ENCODE results near the gene RNF11.
"Not testable (repeated sequence)": the region's sequence is repeated elsewhere in the genome, so short reads cannot be mapped to it uniquely, and the experiment has no call there.

RNF11 gene

GRCh38 chr1:51230501-51231078, 5.5 kb upstream of the RNF11 start:
- H3K27ac ChIP-seq (ENCODE audit: low read length), result no peak overlapping the region
- H3K9me3 ChIP-seq (ENCODE audit: control insufficient read depth in 1 of 2, low read length in 2 of 2), result no peaks in the 10 kb centered on the region
- H3K4me3 ChIP-seq (ENCODE audit: low read depth in 1 of 2, low read length in 2 of 2), result no peak overlapping the region
- H3K27me3 ChIP-seq (ENCODE audit: low read depth, low read length), result no peaks in the 10 kb centered on the region
- no peaks in the 10 kb centered on the region for H3K36me3 ChIP-seq (ENCODE audit: control insufficient read depth in 1 of 2, insufficient read depth in 2 of 2, low read length in 2 of 2)
- peaks cover 5 to 8% of the 10 kb centered on the region in 2 donors for H3K4me1 ChIP-seq (ENCODE audit: control insufficient read depth in 1 of 2, insufficient read depth in 2 of 2, low read length in 2 of 2)

- no peaks in the 10 kb centered on the region for H3K36me3 ChIP-seq (ENCODE audit: control insufficient read depth in 1 of 2, insufficient read depth in 2 of 2, low read length in 2 of 2)
- H3K27me3 ChIP-seq (ENCODE audit: low read depth, low read length), result no peaks in the 10 kb centered on the region
Measured at GRCh38 chr1:51231120-51231519, 5.0 kb upstream of the RNF11 start.

GRCh38 chr1:51231896-51232295, 4.2 kb upstream of the RNF11 start:
- Histone ChIP-seq H3K4me3 (ENCODE audit: low read depth in 1 of 2, low read length in 2 of 2) (no peak overlapping the region), H3K36me3 (ENCODE audit: control insufficient read depth in 1 of 2, insufficient read depth in 2 of 2, low read length in 2 of 2) (peaks cover 0 to 6% of the 10 kb centered on the region in 2 donors), H3K4me1 (ENCODE audit: control insufficient read depth in 1 of 2, insufficient read depth in 2 of 2, low read length in 2 of 2) (peaks cover 7 to 10% of the 10 kb centered on the region in 2 donors), H3K27ac (ENCODE audit: low read length) (no peak overlapping the region), H3K9me3 (ENCODE audit: control insufficient read depth in 1 of 2, low read length in 2 of 2) (no peaks in the 10 kb centered on the region), H3K27me3 (ENCODE audit: low read depth, low read length) (no peaks in the 10 kb centered on the region)

More at GRCh38 chr1:51231120-51231519, 5.0 kb upstream of the RNF11 start:
- Histone ChIP-seq H3K9me3 (ENCODE audit: control insufficient read depth in 1 of 2, low read length in 2 of 2) (no peaks in the 10 kb centered on the region), H3K4me1 (ENCODE audit: control insufficient read depth in 1 of 2, insufficient read depth in 2 of 2, low read length in 2 of 2) (peaks cover 7 to 10% of the 10 kb centered on the region in 2 donors), H3K4me3 (ENCODE audit: low read depth in 1 of 2, low read length in 2 of 2) (no peak overlapping the region), H3K27ac (ENCODE audit: low read length) (no peak overlapping the region)

GRCh38 chr1:51234236-51234635, 1.8 kb upstream of the RNF11 start:
- H3K4me3 ChIP-seq (ENCODE audit: low read depth in 1 of 2, low read length in 2 of 2); H3K27me3 ChIP-seq (ENCODE audit: low read depth, low read length); H3K36me3 ChIP-seq (ENCODE audit: control insufficient read depth in 1 of 2, insufficient read depth in 2 of 2, low read length in 2 of 2); H3K27ac ChIP-seq (ENCODE audit: low read length); H3K9me3 ChIP-seq (ENCODE audit: control insufficient read depth in 1 of 2, low read length in 2 of 2): not testable (repeated sequence)
- peaks cover 14% of the 10 kb centered on the region in 2 donors for H3K4me1 ChIP-seq (ENCODE audit: control insufficient read depth in 1 of 2, insufficient read depth in 2 of 2, low read length in 2 of 2)

- no peaks in the 10 kb centered on the region for H3K27me3 ChIP-seq (ENCODE audit: low read depth, low read length)
- H3K36me3 ChIP-seq (ENCODE audit: control insufficient read depth in 1 of 2, insufficient read depth in 2 of 2, low read length in 2 of 2), result peaks cover 0 to 6% of the 10 kb centered on the region in 2 donors
- peak overlapping the region; percentile 99 for H3K27ac ChIP-seq (ENCODE audit: low read length)
- peak overlapping the region in 1 of 2 donors; percentile 98 for H3K4me3 ChIP-seq (ENCODE audit: low read depth in 1 of 2, low read length in 2 of 2)
- H3K9me3 ChIP-seq (ENCODE audit: control insufficient read depth in 1 of 2, low read length in 2 of 2), result no peaks in the 10 kb centered on the region
- H3K4me1 ChIP-seq (ENCODE audit: control insufficient read depth in 1 of 2, insufficient read depth in 2 of 2, low read length in 2 of 2), result peaks cover 17 to 18% of the 10 kb centered on the region in 2 donors
Measured at GRCh38 chr1:51234721-51235425, 1.2 kb upstream of the RNF11 start.

- H3K27me3 ChIP-seq (ENCODE audit: low read depth, low read length), result no peaks in the 10 kb centered on the region
- peak overlapping the region; percentile 93 to 98 for H3K4me3 ChIP-seq (ENCODE audit: low read depth in 1 of 2, low read length in 2 of 2)
- H3K9me3 ChIP-seq (ENCODE audit: control insufficient read depth in 1 of 2, low read length in 2 of 2), result no peaks in the 10 kb centered on the region
- H3K27ac ChIP-seq (ENCODE audit: low read length), result peak overlapping the region; percentile 97
- H3K36me3 ChIP-seq (ENCODE audit: control insufficient read depth in 1 of 2, insufficient read depth in 2 of 2, low read length in 2 of 2), result peaks cover 0 to 6% of the 10 kb centered on the region in 2 donors
- peaks cover 22 to 27% of the 10 kb centered on the region in 2 donors for H3K4me1 ChIP-seq (ENCODE audit: control insufficient read depth in 1 of 2, insufficient read depth in 2 of 2, low read length in 2 of 2)
Measured at GRCh38 chr1:51236531-51237350, 668 bp downstream of the RNF11 start.

- peaks cover 0 to 6% of the 10 kb centered on the region in 2 donors for H3K36me3 ChIP-seq (ENCODE audit: control insufficient read depth in 1 of 2, insufficient read depth in 2 of 2, low read length in 2 of 2)
- H3K9me3 ChIP-seq (ENCODE audit: control insufficient read depth in 1 of 2, low read length in 2 of 2), result no peaks in the 10 kb centered on the region
- peak overlapping the region; percentile 93 to 98 for H3K4me3 ChIP-seq (ENCODE audit: low read depth in 1 of 2, low read length in 2 of 2)
- peaks cover 22 to 30% of the 10 kb centered on the region in 2 donors for H3K4me1 ChIP-seq (ENCODE audit: control insufficient read depth in 1 of 2, insufficient read depth in 2 of 2, low read length in 2 of 2)
- H3K27ac ChIP-seq (ENCODE audit: low read length), result peak overlapping the region; percentile 97
- no peaks in the 10 kb centered on the region for H3K27me3 ChIP-seq (ENCODE audit: low read depth, low read length)
Measured at GRCh38 chr1:51237351-51238033, 1.4 kb downstream of the RNF11 start.

- Histone ChIP-seq H3K4me3 (ENCODE audit: low read depth in 1 of 2, low read length in 2 of 2) (peak overlapping the region; percentile 93 to 98), H3K9me3 (ENCODE audit: control insufficient read depth in 1 of 2, low read length in 2 of 2) (no peaks in the 10 kb centered on the region), H3K4me1 (ENCODE audit: control insufficient read depth in 1 of 2, insufficient read depth in 2 of 2, low read length in 2 of 2) (peaks cover 22 to 30% of the 10 kb centered on the region in 2 donors), H3K27ac (ENCODE audit: low read length) (peak overlapping the region; percentile 86), H3K27me3 (ENCODE audit: low read depth, low read length) (no peaks in the 10 kb centered on the region), H3K36me3 (ENCODE audit: control insufficient read depth in 1 of 2, insufficient read depth in 2 of 2, low read length in 2 of 2) (peaks cover 0 to 6% of the 10 kb centered on the region in 2 donors)
Measured at GRCh38 chr1:51238034-51238403, 1.9 kb downstream of the RNF11 start.

- H3K27ac ChIP-seq (ENCODE audit: low read length), result no peak overlapping the region
- H3K27me3 ChIP-seq (ENCODE audit: low read depth, low read length), result no peaks in the 10 kb centered on the region
- peaks cover 0 to 6% of the 10 kb centered on the region in 2 donors for H3K36me3 ChIP-seq (ENCODE audit: control insufficient read depth in 1 of 2, insufficient read depth in 2 of 2, low read length in 2 of 2)
- no peaks in the 10 kb centered on the region for H3K9me3 ChIP-seq (ENCODE audit: control insufficient read depth in 1 of 2, low read length in 2 of 2)
- peaks cover 21 to 32% of the 10 kb centered on the region in 2 donors for H3K4me1 ChIP-seq (ENCODE audit: control insufficient read depth in 1 of 2, insufficient read depth in 2 of 2, low read length in 2 of 2)
- H3K4me3 ChIP-seq (ENCODE audit: low read depth in 1 of 2, low read length in 2 of 2), result peak overlapping the region in 1 of 2 donors; percentile 8
Measured at GRCh38 chr1:51240084-51240483, 4.0 kb downstream of the RNF11 start.

GRCh38 chr1:51241119-51241518, 5.0 kb downstream of the RNF11 start:
- H3K27me3 ChIP-seq (ENCODE audit: low read depth, low read length), result no peaks in the 10 kb centered on the region
- H3K9me3 ChIP-seq (ENCODE audit: control insufficient read depth in 1 of 2, low read length in 2 of 2), result no peaks in the 10 kb centered on the region
- peaks cover 14 to 25% of the 10 kb centered on the region in 2 donors for H3K4me1 ChIP-seq (ENCODE audit: control insufficient read depth in 1 of 2, insufficient read depth in 2 of 2, low read length in 2 of 2)
- peaks cover 0 to 6% of the 10 kb centered on the region in 2 donors for H3K36me3 ChIP-seq (ENCODE audit: control insufficient read depth in 1 of 2, insufficient read depth in 2 of 2, low read length in 2 of 2)
- H3K27ac ChIP-seq (ENCODE audit: low read length), result no peak overlapping the region
- H3K4me3 ChIP-seq (ENCODE audit: low read depth in 1 of 2, low read length in 2 of 2), result no peak overlapping the region

- H3K9me3 ChIP-seq (ENCODE audit: control insufficient read depth in 1 of 2, low read length in 2 of 2), result no peaks in the 10 kb centered on the region
- H3K27ac ChIP-seq (ENCODE audit: low read length), result no peak overlapping the region
- H3K4me1 ChIP-seq (ENCODE audit: control insufficient read depth in 1 of 2, insufficient read depth in 2 of 2, low read length in 2 of 2), result peaks cover 14 to 25% of the 10 kb centered on the region in 2 donors
- no peaks in the 10 kb centered on the region for H3K27me3 ChIP-seq (ENCODE audit: low read depth, low read length)
- H3K36me3 ChIP-seq (ENCODE audit: control insufficient read depth in 1 of 2, insufficient read depth in 2 of 2, low read length in 2 of 2), result no peaks in the 10 kb centered on the region
- no peak overlapping the region for H3K4me3 ChIP-seq (ENCODE audit: low read depth in 1 of 2, low read length in 2 of 2)
Measured at GRCh38 chr1:51242546-51242945, 6.5 kb downstream of the RNF11 start.

Measured in muscle layer of duodenum (tissue), 2 donors.